Measurements from ENCODE around the gene ASTN1.

The ASTN1 gene

GRCh38 chr1:176869577-176869976 lies 294.9 kb downstream of the ASTN1 start:
- no peak for DNase-seq

- DNase-seq, result no peak
Measured at GRCh38 chr1:176866011-176866714, 298.3 kb downstream of the ASTN1 start.

GRCh38 chr1:176864211-176864610 lies 300.3 kb downstream of the ASTN1 start:
- DNase-seq, result no peak

- DNase-seq, result no peak
Measured at GRCh38 chr1:176863613-176864012, 300.9 kb downstream of the ASTN1 start.

GRCh38 chr1:176858433-176858916 lies 306.0 kb downstream of the ASTN1 start:
- DNase-seq, result no peak

- DNase-seq, result no peak
Measured at GRCh38 chr1:176857632-176858031, 306.9 kb downstream of the ASTN1 start.

GRCh38 chr1:176854758-176855745 lies 309.5 kb downstream of the ASTN1 start:
- no peak for DNase-seq

- no peak for DNase-seq
Measured at GRCh38 chr1:176854121-176854520, 310.4 kb downstream of the ASTN1 start.

GRCh38 chr1:176853503-176853902 lies 311.0 kb downstream of the ASTN1 start:
- DNase-seq, result no peak

GRCh38 chr1:176852124-176852523 lies 312.4 kb downstream of the ASTN1 start:
- DNase-seq, result no peak

- no peak for DNase-seq
Measured at GRCh38 chr1:176850871-176851270, 313.6 kb downstream of the ASTN1 start.

GRCh38 chr1:176849281-176849680 lies 315.2 kb downstream of the ASTN1 start:
- no peak for DNase-seq

- DNase-seq, result no peak
Measured at GRCh38 chr1:176847052-176847451, 317.5 kb downstream of the ASTN1 start.

GRCh38 chr1:176843352-176844297 lies 320.9 kb downstream of the ASTN1 start:
- DNase-seq, result no peak

GRCh38 chr1:176841238-176841637 lies 323.3 kb downstream of the ASTN1 start:
- DNase-seq, result no peak

- DNase-seq, result no peak
Measured at GRCh38 chr1:176839216-176839615, 325.3 kb downstream of the ASTN1 start.

- DNase-seq, result no peak
Measured at GRCh38 chr1:176838276-176838995, 326.1 kb downstream of the ASTN1 start.

- DNase-seq, result no peak
Measured at GRCh38 chr1:176837708-176838107, 326.8 kb downstream of the ASTN1 start.

- no peak for DNase-seq
Measured at GRCh38 chr1:176831150-176831549, 333.4 kb downstream of the ASTN1 start.

- DNase-seq, result no peak
Measured at GRCh38 chr1:176829261-176829660, 335.3 kb downstream of the ASTN1 start.

GRCh38 chr1:176826265-176826664 lies 338.2 kb downstream of the ASTN1 start:
- DNase-seq, result no peak
